LNCAP (cell line): ENCODE results near the gene HUNK.

Experiments
- CTCF ChIP-seq: fragments of 450-650 bp; IDR thresholded peaks from 2 replicates; pipeline ENCODE4 v1.5.1; 2017; ENCODE audit warnings: mild to moderate bottlenecking

The HUNK gene

GRCh38 chr21:31997191-31997590 is 124.4 kb downstream of the HUNK start:
- no peak for TF ChIP-seq CTCF

- no peak for TF ChIP-seq CTCF
Observed at GRCh38 chr21:31999810-32000468, 127.1 kb downstream of the HUNK start.

GRCh38 chr21:32001390-32001789 is 128.6 kb downstream of the HUNK start:
- TF ChIP-seq CTCF, result no peak

- no peak for TF ChIP-seq CTCF
Observed at GRCh38 chr21:32003411-32003810, 130.6 kb downstream of the HUNK start.

GRCh38 chr21:32004291-32004690 is 131.5 kb downstream of the HUNK start:
- TF ChIP-seq CTCF, result no peak

- TF ChIP-seq CTCF, result no peak
Observed at GRCh38 chr21:32007456-32007855, 134.6 kb downstream of the HUNK start.

- no peak for TF ChIP-seq CTCF
Observed at GRCh38 chr21:32008714-32009113, 135.9 kb downstream of the HUNK start.

GRCh38 chr21:32009263-32009662 is 136.4 kb downstream of the HUNK start:
- no peak for TF ChIP-seq CTCF
